Stimulated activated CD8-positive, alpha-beta memory T cell treated with anti-CD3 and anti-CD28 coated beads, Interleukin-4, amount 100 ng/mL, for 1 hour (primary cell): ENCODE measurements around the gene FAM219B.

Source experiments
- DNase-seq, 2 donors: peaks; one replicate each; pipeline ENCODE4 v3.0.0-alpha.2; 2020; ENCODE audit warnings: low read depth in 2 of 2, low spot score in 1 of 2

FAM219B gene

DNA sequence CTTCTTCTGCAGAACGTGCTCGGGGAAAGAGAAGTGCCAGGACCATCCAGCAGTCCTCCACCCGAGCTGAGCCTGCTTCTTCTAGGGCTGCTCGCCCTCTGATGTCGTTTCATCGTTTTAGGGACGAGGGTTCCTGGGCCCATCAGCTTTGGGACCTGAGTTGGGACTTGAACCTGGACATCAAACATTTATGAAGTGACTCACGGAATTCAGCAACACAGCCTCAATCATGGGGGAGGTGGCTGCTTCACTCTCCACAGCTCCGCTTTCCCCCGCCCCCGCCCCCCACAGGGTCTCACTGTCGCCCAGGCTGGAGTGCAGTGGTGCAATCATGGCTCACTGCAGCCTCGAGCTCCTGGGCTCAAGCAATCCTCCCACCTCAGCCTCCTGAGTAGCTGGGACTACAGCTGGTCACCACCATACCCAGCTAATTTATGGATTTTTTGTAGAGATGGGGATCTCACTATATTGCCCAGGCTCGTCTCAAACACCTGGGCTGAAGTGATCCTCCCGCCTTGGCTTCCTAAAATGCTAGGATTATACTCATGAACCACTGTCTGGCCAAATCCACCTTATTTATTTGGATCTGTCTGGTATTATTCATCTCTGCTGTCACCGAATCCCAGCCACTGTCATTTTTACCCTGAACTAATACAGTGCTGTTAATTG lies 32.8 kb downstream of the FAM219B start:
- no peak for DNase-seq

DNA sequence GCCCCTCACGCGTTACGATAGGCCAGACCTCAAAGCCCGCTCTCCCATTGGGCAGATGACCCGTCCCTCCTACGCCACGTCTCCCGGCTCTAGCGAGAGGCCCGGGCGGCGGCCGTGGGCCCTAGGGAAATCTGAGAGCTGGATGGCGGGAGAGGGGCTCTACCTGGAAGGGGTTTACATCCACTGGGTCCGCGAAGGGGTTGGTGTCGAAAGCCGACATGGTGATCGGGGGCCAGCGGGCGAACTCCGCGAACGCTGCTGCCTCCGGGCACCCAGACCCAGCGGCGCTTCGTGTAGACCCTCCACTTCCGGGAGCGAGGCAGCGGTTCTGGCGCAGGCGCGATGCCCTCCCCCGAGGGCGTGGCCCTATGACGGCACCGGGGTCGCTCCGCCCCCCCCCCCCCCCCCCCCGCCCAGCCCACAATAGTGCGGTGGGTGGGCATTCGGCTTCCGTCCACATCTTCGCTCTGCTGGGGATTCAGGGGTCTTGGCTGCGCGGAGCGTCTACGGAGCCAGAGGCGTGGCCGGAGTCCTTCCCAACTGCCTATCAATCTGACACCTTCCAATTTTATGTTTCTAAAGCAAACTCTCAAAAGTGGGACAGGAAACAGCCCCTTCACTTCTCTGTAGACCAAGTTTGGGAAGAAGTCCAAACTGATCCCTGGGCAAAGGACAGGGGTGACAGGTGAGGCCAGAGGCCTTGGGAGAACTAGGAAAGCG lies 33.5 kb downstream of the FAM219B start, which contains the start of gene SCAMP2:
Gene SCAMP2, minus strand, starts transcription at position 330 of the 720 bp plus-strand sequence. Its CDS starts 110 bp downstream, at position 220.
- peak; percentile 80 to 87 for DNase-seq

DNA sequence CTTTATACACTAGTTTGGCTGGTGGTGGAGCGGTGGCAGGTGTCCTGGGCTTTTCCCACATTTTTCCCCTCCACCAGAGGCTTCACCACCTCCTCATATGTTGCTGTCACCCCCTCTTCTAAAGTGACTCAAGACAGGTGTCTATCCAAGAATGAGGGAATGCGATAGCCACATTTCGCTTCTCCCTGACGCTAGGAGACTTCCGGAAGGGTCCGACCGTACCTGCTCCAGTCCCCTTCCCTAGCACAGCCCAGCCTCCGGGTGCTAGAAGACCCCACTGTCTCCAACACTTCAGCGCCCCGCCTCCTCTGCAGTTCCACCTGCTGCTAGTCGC lies 34.0 kb downstream of the FAM219B start:
- DNase-seq, result no peak

DNA sequence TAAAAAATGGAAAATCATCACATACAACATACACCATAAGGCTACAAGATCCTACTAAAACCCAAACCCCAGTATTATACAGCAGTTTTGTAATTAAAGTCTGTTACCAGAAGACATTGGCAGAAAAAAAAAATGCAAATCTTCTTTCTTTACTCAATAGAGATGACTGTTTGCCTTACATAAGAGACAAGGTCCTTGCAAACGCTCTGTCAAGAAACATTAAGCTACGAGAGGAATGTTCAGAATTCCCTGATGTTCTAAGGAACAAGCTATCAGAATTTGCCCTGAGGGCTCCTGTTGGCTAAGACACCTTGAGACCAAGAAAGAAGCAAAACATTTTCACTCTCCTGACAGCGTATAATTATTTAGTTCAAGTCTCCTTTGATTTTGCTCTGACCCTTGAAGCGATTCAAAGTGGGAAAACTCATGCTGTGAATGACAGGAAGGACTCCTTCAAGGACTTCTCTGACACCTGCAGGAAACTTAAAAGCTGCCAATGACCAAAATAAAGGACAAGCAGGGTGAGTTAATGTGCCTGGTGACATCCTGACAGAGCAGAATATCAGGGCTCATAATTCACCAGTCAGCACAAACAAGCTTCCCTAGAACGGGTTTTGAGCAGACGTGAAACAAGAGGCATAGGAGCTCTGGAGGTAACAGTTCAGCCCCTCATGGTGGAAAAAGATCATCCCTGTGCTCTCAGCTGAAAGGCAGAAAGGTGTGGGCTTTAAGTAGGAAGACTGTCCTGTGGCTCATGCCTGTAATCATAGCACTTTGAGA lies 36.0 kb downstream of the FAM219B start:
- no peak for DNase-seq

DNA sequence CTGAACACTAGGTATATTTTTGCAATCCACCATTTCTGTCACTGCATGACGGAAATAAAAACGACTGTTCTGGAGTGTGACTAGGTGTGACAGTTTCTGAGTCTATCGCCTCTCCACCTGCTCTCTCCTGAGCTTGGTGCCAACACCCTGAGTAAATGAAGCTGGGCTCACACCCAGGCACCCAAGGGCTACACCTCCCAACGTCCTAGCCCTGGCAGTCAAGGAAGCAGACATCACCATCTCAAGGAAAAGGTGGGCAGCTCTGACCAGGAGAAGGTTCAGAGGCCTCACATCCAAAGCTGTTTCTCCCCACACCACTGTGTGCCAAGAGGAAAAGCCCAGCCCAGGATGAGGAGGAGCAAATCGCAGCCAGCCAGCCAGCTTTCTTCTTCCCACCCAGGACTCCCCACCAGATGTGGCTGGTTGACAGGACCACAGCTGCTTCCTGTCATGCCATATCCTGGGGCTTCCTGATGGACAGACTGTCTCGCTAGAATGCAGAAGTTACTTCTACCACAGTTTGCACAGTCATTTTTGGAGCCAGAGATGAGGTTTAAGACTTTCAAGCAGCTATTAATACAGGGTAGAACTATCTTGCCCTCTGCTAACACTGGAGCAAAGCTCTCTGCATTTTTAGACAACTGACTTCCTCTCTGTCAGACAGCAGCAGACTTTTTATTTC lies 36.8 kb downstream of the FAM219B start:
- no peak for DNase-seq

DNA sequence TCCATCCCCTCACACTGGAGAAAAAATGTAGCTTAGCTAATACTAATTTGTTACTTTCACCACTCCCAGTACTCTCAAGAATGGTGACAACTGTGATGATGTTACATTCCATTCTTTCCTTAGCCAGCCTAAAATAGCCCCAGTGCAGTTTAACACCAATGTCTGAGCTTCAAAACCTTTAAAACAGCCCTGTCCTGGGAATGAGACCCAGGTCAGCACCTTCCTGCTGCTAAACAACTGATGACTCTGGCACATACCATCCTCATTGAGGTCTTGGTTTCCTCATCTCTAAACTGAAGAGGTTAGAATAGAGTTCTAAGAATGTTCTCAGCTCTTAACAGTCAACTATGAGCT lies 37.3 kb downstream of the FAM219B start:
- DNase-seq, result no peak

DNA sequence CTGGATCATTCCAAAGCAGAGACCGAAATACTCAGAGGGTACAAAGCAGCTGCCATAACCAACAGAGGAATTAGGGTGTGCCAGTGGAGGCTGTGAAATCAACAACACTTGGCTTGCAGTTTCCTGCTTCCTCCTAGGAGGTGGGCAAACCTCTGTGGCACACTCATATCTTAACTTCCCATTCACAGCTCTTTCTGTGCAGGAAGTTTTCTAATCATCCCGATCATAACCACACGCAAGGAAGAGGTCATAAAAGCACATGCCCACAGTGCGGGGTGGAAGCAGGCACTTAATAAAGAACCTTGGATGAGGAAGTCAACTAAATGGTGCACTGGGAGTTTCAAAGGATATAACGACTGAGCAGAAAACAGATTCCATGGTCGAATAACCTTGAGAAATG lies 38.6 kb downstream of the FAM219B start:
- no peak for DNase-seq

DNA sequence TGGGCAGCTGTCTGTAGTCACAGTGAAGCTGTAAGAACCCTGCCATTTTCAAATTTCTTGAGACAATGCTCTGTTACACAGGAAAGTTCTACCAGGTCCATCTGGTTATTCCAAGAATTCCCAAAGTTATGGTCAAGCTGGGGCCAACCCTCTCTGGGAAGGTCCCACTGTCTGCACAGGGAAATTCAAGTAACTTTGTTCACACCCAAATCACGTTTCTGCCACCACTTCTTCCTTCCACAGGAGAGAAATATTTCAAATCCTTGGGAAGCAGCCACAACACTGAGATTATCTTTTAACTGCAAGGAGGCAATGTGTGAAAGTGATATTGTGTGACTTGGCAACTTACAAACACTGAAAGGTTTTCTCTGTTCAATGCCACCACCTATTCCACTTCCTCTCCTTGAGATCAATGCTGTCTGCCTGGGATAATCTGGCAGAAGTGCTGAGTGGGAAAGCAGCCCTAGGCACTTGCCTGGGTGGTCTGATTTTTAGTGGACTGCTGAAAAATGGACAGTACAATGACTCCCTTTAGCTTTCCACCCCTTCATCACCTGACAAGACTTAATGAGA lies 39.1 kb downstream of the FAM219B start:
- DNase-seq, result no peak

DNA sequence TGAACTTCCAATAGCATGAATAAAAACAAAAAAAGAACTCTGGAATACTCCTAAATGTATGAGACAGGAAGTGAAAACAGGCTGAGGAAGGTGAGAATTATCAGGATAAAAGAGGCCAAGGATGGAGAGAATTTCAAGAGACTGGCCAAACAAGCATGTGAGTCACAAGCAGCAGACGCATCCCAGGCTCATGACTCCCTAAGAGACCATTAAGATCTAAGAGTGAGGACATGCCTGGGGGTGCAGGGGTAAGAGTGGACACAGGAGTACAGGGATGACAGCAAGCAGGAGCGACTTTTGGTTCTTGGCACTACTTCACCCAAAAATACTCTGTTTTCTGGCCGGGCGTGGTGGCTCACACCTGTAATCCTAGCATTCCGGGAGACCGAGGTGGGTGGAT lies 40.6 kb downstream of the FAM219B start:
- DNase-seq, result no peak

DNA sequence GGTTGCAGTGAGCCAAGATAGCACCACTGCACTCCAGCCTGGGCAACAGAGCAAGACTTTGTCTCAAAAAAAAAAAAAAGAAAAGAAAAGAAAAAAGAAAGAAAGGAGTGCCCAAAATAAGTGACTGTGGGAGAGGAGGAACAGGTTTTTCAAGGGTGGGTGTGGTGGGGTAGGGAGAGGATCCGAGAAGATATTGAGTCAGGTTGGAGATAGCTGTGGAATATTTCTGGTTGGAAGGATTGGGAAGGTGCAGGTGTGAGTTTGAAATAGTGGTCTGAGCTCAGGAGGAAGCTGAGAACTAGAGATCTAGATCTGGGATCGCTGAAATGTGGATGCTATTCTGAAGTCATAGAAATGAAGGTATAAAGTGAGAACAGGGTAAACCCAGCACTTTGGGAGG lies 41.3 kb downstream of the FAM219B start:
- DNase-seq, result no peak

DNA sequence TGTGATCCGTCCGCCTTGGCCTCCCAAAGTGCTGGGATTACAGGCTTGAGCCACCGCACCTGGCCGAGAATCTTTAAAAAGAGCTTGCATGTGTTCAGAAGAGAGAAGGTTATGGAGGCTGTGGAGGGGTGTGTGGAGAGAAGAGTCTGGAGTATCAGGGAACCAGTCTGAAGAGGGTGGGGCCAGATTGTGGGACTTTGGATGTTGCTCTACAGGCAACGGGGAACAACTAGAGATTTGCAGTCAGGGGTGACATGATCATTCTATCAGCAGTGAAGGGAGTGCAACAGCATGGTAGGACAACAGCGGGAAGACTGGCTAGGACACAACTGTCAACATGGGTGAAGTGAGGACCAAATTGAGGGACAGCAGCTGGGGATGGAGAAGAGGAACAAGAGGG lies 42.4 kb downstream of the FAM219B start:
- DNase-seq, result no peak

DNA sequence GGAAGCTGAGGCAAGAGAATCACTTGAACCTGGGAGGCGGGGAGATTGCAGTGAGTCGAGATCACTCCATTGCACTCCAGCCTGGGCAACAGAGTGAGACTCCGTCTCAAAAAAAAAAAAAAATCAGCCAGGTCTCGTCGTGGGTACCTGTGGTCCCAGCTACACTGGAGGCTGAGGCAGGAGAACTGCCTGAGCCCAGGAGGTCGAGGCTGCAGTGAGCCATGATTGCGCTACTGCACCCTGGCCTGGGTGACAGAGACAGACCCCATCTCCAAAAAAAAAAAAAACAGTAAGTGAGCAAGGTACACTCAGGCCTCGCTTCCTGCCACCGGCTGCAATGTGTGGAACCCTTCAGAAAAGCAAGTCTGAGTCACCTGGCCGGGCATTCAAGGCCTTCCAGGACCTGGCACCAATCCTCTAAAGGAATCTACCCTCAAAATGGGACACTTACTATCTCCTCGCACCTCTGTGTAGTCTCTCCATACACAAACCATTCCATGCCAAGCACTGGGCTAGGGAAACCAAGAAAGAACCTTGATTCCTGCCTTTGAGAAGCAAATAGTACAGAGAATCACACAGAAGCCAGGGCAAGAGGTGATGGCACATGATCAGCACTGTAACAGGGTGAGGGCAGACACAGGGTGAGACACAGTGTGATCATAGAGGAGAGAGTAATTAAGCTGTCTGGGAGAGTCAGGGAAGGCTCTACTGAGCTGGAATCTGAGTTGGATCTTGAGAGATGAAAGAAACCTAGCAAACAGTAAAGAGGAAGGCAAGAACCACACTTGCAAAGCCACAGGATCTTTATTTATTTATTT lies 43.2 kb downstream of the FAM219B start:
- DNase-seq, result no peak

DNA sequence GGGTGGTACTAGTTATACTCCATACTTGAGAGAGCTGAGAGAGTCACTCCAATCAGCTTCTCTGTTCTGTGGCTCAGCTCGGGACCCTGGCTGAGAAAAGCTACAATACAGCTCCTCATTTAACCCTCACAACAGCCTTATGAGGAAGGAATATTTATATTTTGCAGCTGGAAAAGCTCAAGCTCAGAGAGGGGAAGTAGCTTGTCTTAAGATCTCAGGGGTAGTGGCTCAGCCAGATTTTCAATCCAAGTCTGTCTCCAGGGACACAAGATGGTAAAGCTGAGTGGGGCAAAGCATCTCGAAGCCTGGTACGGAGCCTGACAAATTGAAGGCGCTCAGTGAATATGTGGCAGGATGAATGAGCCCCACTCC lies 48.3 kb downstream of the FAM219B start:
- DNase-seq, result no peak

DNA sequence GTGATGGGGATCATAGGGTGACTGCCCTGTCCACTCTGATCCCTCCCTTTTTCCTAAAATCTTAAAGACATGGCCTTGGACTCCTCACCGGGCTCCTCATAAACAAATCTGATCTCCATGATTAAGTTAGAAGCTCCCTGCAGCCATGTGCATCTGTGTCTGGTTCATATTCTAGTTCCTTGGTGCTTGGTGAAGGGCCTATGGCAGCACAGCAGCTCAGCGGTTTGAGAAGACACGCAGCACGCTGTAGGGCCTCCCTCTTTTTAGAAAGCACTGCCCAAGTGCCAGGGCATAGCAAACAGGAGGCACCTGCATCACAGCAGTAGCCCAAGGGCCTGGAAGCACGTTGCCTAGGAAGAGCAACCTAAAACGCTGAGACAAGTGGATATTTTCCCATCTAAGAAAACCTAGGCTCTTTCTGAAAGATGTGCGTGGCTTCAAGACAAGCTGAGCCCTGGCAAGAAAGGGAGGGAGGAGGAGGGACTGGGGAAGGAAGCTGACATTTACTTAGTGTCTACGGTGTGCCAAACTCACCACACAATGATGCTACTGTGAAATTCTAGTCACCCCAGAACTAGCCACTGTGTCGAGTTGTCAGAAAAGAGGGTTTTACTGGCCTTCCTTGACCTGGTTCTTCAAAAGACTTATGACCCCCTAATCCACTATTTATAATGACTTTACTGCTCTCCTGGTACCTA lies 48.8 kb downstream of the FAM219B start:
- DNase-seq, result no peak

DNA sequence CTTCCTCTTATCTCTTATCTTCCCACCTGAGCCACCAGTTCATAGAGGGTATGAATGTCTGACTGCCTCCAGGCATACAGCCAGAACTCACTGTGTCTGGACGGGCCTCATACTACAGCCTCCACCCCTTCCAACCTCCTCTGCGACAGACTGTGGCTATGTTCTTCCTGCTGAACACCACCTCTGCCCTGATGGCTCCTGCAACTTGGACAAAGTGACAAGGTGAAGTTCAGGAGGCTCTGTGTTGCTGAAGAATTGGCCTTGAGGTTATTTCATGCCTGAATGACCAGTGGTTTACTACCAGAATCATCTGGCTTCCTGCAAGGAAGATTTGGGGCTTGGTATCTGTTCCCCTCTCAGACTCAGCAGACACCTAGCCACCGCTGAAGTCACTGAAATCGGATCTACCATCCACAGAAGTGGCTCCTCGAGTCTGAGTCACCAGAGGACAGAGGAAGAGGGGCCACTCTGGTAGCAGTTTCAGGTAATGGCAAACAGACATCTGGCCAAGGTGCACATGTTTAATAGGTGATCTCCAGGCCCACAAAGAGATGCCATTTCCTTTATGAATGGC lies 49.5 kb downstream of the FAM219B start:
- DNase-seq, result no peak

DNA sequence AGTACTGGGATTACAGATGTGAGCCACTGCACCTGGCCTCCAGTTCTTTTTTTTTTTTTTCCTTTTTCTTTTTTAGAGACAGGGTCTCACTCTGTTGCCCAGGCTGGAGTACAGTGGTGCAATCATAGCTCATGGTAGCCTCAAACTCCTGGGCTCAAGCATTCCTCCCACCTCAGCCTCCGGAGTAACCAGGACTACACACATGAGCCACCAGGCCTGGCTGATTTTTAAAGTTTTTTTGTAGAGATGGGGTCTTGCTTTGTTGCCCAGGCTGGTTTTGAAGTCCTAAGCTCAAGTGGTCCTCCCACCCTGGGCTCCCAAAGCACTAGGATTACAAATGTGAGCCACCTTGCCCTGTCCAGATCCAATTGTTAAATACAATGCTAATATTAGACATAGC lies 50.1 kb downstream of the FAM219B start:
- DNase-seq, result no peak

DNA sequence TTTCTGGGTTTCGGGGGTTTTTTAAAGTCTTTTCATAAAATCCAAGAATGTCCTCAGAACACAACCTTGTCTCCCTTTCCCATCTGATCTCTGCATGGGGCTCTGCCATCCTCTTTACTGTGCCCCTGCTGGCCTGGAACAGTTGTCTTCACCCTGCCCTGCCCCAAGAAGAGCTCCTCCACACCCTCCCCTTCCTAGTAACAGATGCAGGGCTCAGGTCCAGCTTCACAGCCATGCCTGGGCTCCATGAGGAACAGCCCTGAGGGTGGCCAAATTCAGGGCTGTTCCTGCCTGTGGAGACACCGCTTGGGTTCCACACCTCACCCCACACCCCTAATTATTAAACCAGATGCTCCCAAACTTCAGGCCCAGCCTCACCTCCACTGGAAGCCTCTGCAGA lies 50.8 kb downstream of the FAM219B start:
- DNase-seq, result no peak

DNA sequence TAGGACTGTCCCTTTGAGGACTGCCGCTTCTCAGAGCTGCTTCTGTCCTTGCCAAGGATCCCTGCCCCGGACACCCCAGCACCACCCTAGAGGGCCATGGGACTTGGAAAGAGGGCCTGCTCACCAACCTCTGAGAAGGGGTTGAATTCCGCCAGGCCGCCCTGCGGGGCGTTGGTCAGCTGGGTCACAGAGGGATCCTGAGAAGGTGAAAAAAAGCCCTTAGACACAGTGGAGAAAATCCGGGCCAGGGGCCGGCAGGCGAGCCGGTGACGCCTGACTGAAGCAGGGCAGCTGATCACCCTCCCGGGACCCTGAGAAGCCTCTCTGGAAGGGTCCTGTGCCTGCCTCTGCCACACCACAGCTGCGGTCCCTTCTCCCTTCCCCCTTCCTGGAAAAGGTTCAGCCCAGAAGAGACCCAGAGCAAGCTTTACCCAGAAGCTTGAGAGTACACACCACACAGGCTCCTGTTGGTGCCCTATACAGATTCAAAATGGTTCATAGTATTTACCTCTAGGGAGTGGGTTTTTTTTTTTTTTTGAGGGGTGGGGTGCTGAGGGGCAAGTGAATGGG lies 52.1 kb downstream of the FAM219B start:
- no peak for DNase-seq

DNA sequence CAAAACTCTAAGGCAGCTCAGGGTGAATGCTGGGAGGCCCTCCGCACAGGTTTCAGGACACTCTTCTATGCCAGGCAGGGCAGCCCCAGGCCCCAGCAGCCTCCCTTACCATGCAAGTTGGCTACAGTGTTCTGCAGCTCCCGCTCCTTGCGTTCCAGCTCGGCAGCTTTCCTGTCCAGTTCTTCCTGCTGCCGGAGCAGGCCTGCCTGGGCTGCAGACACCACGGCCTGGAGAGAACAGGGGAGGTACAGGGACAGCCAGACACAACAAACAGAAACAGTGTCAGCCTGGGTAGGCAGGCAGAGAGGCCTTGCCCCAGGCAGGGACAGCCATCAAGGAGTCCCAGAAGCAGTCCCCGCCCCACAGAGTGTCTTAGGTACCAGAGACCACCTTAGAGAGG lies 54.7 kb downstream of the FAM219B start:
- DNase-seq, result no peak
